DMS79 treated with DMSO at 0.1 percent for 48 hours (cell line): ENCODE data around the gene AIRE.

Experiments used
- DNase-seq: peaks from one replicate; lab custom pipeline; 2025; lab: John Stamatoyannopoulos, UW

Gene AIRE

DNA sequence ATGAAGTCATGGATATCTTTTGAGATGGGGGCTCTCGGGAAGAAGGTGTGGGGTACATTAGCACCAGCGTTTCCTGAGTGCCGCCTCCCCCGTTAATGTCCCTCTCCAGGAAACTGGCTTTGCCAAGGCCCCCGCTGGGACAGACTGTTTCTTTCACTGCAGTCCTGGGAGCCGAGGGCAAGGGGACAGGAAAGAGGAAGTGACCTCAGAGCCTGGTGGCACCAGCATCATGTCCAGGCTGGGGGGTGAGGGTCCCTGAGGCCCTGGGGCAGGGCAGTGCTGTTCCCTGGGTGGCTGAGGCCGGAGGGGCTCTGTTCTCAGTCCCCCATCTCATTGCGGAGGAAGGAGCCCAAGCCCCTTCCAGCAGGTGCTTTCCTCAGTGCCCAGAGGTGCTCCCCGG, 20.0 kb downstream of the AIRE start:
- DNase-seq = no peak

DNA sequence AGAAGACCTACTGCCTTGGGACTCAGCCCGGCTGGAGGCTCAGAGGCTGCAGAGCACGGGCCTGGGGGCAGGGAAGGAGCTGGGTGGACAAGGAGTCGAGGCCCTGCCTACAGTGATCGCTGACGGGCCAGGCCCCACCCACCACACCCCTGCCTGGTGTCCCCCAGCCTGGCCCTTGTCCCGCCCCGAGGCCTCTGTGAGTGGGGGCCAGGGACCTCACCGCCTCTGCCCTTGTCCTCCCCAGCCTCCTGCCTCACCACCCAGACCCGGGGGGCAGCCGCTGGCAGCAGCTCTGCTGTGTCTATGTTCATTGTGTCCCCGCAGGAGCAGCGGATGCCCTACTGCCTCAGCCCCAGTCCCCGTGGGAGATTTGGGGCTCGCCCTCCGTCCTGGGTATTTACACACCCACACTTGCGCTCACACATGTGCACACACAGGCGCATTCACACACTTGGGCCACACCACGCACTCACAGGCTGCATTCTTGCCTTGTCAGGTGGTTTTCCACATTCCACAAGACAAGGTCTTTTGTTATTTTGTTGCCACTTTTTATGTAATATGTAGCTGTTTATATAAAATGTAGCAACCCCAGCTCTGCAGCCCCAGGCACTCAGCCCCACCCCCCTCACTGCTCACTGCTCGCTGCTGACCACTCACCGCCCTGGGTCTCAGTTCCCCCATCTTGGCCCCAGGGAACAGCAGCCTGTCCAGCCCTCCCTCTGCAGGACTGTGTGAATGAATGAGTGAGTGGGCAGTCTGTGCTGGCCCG, 21.4 kb downstream of the AIRE start:
- no peak for DNase-seq

DNA sequence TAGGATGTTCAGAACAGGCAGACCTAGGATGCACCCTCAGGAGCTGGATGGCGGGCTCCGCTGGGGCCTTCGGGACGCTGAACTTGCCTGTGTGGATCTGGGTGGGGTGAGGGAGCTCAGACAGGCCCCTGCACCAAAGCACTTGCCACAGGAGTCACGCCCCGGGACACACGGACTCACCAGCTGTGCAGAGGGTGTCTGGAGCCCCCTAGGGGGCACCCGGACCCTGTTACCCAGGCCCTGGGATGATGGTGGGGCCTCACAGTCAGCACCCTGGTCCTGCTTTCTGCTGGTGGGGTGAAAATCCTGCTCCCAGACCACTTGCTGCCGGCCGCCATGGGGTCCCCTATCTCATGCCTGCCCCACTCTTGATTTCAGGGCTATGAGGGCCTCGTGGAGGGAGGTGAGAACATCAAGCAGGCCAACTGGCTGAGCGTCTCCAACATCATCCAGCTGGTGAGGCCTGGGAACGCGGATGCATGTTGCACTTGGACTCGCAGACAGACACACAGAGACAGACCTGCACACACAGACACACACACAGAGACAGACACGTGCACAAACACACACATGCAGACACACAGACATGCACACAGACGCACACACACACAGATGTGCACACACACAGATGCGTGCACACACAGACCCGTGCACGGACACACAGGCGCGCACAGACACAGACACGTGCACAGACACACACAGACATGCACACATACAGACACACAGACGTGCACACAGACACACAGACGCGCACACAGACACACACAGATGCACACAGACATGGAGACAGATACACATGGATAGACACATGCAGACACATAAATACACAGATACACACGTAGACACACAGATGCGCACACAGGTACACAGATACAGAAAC, 25.2 kb downstream of the AIRE start:
- no peak for DNase-seq

GRCh38 chr21:44312089-44312488, 26.4 kb downstream of the AIRE start:
- DNase-seq = no peak

DNA sequence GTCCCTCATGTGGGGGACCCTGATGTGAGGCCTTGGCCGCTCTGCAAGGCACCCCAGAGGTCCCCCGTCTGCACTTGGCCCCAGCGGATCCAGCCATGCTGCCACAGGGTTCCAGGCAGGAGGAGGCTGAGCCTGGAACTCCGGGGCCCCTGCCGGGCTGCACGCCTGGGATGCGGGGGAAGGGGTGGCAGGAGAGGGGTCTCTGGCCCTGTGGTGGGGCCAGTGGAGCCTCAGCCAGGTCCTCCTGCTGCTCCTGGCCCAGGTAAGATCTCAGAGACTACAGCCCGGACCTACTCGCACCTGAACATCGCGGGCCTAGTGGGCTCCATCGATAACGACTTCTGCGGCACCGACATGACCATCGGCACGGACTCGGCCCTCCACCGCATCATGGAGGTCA, 27.0 kb downstream of the AIRE start:
- DNase-seq = no peak

DNA sequence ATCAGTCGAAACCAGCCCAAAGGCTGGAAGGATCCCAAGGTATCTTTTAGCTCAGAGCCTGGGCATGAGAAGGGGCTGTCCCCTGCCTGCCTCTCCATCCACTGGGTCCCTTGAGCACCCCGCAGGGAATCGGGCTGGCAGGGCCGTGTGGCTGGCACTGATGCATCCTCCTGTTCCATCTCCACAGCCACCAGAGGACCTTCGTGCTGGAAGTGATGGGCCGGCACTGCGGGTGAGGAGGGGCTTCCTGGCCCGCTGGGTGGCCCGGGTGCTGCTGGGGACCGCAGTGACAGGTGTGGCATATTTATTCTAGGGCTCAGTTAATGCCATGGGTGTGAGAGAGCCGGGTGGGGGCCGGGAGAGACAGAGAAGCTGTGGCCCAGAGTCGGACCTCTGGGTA, 27.8 kb downstream of the AIRE start:
- DNase-seq = no peak

DNA sequence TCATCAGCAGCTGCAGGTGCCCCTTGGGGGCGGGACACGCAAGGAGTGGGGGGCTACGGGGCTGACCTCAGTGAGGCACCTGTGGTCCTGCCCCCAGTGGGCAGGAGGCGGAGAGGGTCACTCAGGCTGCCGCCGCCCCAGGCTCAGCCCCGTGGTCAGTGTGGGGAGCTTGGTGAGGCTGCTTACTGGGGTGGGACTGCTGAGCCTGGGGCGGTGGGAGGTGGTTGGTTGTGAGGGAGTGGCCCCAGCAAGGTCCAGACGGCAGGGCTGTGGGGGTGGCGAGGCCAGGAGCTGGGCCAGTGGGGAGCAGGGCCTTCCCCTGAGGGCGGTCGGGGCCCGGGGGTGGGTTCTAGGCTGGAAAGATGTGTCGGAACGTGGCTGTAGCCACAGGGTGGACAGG, 28.5 kb downstream of the AIRE start:
- DNase-seq = no peak

DNA sequence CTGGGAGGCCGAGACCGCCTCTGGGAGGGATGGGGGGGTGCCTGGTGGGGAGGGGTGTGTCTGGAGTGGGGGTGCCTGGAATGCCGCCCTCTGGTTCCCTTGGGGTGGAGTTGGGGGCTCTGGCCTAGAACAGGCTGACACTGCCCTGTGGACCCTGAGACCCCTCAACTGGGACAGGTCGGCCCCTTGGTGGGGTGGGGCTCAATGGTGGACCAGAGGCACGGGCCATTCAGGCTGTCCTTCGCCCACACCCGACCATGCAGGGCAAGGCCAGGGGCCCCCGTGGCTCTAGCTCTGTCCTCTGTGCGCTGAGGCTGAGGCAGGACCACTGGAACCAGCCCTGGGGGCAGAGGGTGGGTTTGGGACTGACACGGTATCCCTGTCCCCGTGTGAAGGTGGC, 28.9 kb downstream of the AIRE start:
- DNase-seq = no peak

DNA sequence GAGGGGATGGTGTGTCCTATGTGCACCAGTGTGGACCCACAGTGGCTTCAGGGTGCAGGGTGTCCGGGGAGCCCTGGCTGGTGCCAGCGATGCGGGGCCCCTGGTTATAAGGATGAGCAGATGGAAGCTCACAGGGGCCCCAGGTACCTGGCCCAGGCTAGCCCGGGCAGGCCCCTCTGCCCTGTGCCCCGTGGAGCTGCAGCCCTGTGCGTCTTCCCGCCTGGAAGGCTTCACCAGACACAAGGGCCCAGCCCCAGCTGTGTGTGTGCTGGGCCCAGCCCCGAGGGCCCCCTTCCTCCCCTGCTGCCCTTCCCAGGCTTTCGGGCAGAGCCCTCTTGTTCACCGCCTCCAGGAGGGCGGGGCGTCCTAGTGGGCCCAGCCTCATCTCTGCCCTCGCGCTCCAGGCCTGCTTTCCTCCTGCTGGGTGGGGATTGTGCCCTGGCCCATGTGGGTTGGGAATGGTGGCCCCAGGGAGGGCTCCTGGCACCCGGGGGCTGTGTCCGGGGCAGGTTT, 30.1 kb downstream of the AIRE start:
- no peak for DNase-seq

DNA sequence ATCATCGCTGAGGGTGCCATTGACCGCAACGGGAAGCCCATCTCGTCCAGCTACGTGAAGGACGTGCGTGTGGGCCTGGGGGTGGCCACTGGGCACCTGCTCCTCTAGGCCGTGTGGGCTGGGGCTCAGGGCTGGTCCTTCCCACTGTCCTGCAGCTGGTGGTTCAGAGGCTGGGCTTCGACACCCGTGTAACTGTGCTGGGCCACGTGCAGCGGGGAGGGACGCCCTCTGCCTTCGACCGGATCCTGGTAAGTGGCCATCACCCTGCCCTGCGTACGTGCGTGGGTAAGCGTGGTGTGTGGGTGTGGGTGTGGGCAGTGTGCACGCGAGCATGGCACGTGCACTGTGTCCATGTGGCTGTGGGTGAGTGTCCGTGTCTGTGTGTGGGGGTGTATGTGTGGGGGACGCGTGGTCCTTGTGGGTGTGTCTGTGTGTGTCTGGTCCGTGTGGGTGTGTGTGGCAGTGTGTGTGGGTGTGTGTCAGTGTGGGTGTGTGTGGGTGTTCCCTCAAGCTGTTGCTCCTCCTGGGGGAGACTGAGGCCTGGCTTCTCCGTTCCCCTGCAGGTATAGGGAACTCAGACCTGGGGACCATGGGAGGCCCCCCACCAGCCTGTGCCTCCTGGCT, 30.7 kb downstream of the AIRE start:
- no peak for DNase-seq

DNA sequence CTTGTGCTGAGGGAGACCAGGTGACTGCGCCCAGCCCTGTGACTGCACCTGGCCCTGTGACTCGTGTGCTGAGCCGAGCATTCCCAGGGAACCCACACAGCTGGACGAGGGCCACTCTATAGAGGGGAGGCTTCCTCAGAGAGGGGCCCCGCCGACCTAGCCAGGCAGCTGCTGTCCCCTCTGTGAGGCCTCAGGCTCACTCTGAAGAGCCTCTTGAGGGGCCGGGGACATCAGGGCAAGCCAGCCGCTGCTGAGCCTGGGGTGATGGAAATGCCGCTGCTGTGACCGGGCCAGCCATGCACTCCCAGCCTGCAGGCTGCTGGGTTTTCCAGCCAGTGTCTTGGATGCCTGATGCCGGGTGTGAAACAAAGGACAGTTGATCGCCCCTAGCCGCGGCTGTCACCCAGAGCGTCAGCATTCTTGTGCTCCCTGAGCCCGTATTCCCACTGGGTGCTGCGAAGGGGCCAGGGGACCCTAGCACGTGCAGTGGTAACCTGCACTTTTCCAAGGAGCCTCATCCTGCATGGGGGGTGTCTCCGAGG, 31.6 kb downstream of the AIRE start:
- DNase-seq = no peak

DNA sequence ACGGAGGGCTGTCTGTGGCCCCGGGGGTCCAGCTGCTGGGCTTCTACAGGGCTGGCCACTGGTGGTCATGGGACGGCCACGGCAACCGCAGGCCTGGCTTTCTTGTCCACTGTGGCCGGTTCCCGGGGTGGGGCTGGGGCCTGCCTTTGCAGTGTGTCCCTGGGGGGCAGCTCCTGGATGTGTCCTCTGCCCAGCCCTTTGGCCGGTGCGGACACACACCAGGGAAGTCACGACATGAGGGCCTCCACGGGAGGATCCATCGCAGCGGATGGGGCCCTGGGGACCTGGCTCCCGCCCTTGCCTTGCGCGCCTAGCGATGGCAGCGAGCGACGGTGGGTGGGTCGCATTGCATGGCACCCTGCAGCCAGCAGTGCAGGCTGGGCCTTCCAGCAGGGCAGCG, 32.2 kb downstream of the AIRE start:
- DNase-seq = no peak

DNA sequence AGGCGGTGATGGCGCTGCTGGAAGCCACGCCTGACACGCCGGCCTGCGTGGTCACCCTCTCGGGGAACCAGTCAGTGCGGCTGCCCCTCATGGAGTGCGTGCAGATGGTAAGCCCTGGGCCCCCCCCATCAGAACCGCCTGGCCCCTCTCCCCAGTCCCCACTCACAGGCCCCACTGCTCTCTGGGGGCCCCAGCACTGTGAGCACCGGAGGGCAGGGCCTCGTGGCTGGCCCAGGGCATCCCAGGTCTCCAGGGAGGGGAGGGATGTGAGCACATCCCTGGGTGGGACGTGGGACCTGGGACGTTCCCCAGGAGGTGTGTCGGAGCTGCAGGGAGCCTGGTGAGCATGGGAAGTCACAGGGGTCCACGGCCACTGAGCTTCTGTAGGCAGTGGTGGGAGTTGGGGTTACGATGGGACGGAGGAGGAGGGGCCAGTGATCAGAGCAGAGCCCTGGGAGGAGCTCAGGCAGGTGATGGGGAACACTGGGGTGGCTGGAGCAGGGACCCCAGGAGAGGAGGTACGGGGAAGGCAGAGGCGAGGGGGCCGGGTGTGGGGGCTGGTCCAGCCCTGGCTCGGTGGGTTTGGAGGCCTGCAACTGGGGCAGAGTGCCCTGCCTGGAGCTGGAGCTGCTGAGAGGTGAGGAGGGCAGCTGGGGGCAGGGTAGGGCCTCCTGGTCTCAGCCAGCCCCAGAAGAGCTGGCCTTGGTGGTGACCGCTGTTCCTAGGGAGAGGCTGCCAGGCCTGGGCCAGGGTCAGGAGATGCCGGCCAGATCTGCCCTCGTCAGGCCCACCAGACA, 33.0 kb downstream of the AIRE start:
- no peak for DNase-seq

- no peak for DNase-seq
Observed at GRCh38 chr21:44319407-44320065, 33.9 kb downstream of the AIRE start.

DNA sequence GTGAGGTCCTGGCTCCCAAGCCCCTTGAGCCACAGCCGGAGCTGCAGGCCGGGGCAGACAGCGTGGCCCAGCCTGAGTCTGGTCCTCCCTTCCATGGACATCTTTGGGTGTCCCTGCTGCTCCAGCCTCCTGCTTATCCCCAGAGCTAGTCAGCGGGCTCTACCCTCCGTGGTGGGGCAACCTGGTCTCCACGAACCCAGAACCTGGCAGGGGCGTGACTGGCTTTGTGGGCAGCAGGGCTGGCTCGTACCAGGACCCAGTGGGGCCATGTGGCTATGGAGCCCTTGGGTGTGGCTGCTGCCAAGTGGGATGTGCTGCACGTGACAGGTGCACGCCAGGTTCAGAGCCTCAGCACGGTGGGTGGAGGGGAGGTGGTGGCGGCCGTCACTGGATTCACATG, 35.2 kb downstream of the AIRE start:
- no peak for DNase-seq

DNA sequence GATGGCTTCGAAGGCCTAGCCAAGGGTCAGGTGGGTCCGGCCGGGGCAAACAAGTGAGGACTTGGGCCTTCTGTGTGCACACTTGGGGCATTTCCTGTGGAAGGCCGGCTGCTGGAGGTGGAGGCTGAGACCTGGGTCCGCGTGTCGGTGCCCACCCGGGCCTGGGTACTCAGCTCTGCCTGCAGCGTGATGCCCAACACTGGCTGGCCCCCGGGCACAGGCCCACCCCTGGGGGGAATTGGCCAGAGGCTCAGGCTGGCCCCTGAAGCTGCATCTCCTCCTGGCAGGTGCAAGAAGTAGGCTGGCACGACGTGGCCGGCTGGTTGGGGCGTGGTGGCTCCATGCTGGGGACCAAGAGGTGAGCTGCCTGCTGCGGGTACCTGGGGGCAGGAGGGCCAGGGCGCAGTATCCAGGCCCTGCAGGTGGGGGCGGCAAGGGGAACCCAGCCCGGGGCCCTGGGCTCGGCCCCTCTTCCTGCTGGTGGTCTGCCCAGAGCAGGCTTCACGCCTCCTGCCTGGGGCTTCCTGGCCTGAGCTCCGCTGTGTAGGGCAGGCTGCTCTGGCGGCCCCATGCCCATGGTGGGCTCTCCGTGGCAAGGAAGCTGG, 36.3 kb downstream of the AIRE start:
- no peak for DNase-seq

DNA sequence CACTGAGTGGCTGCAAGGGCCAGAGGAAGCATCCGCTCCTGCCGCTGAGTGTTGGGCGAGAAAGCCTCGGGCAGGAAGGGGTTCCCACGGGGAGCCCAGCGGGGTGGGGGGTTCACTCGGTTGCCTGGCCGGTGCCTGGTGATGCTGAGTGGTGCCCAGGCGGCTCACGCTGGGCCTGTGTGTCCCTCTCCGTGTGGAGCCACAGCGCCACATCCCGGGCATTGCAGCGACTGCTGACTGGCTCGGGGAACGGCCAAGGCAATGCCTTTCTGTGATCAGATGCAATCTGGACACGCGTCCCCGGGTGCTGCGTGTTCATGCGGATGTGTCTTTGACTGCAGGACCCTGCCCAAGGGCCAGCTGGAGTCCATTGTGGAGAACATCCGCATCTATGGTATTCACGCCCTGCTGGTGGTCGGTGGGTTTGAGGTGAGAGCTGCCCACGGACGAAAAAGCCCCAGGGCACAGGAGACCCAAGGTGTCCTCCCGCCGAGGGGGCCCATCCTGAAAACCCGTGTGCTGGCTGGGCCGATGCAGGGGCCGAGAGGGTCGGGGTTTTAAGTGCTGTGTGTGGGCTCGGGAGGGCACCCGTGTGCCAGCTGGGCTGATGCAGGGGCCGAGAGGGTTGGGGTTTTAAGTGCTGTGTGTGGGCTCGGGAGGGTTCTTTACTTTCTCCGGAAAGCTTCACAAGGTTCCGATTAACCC, 37.1 kb downstream of the AIRE start:
- DNase-seq = no peak

DNA sequence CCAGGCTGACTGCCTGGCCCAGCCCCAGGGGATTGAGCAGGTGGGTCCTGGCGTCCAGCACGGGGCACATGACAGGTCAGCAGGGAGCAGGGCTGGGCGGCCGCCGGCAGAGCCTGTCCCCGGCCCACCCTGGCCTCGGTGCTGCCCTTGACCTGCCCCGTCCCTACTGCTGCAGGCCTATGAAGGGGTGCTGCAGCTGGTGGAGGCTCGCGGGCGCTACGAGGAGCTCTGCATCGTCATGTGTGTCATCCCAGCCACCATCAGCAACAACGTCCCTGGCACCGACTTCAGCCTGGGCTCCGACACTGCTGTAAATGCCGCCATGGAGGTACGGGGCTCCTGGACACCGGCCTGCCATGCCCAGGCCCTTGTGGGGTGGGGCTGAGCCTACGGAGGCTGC, 37.9 kb downstream of the AIRE start:
- no peak for DNase-seq

DNA sequence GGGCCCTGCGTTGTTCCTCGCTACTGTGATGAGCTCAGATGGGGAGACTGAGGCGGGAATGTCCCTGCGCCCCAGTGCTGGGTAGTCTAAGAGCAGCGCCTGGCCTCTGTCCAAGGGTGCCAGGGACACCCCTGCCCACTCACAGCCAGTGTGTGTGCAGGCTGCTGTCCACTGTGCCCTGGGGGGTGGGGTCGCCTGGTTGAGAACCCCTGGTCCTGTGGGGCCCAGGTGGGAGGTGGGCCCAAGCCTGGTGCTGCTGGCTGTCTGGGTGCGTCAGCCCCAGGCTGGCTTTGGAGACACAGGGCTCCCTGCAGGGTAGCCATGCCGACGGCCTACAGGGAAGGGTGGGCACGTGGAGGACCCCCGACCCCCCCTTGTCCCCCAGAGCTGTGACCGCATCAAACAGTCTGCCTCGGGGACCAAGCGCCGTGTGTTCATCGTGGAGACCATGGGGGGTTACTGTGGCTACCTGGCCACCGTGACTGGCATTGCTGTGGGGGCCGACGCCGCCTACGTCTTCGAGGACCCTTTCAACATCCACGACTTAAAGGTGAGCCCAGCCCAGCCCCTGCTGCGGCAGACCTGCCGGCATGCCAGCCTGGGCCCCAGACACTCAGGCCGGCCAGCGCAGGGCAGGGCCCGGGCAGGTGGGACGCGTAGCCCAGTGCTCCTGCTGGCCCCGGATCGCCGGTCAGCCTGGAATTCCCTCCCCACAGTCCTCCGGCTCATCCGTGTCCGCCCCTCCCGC, 38.6 kb downstream of the AIRE start:
- no peak for DNase-seq

DNA sequence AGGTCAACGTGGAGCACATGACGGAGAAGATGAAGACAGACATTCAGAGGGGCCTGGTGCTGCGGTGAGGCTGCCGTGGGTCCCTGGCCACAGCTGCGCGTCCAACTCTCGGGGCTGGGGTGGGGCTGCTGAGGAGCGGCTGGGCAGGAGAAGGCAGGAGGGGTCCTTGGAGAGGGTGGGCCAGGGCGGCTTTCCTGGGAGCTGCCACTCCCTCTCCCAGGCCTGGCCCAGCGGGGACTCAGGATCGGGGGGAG, 39.1 kb downstream of the AIRE start:
- DNase-seq = no peak
